Fibroblast of pulmonary artery (primary cell): ENCODE results near the gene CEP170.

Experiments
- DNase-seq: peaks from one replicate; pipeline ENCODE4 v3.0.0-alpha.2; 2010; ENCODE audit warnings: low read depth
- H3K4me3 ChIP-seq: replicated peaks from 2 replicates; pipeline ENCODE4 v1.5.1; 2011; ENCODE audit warnings: low read depth, mild to moderate bottlenecking, control low read depth, low read length, moderate library complexity
- TF ChIP-seq, protein P1 (sequence below): IDR thresholded peaks from 2 replicates; pipeline ENCODE4 v1.5.1; 2011; ENCODE audit warnings: mild to moderate bottlenecking, control low read depth, low read length, inconsistent platforms; ENCODE audit errors: missing control alignments

The CEP170 gene

DNA sequence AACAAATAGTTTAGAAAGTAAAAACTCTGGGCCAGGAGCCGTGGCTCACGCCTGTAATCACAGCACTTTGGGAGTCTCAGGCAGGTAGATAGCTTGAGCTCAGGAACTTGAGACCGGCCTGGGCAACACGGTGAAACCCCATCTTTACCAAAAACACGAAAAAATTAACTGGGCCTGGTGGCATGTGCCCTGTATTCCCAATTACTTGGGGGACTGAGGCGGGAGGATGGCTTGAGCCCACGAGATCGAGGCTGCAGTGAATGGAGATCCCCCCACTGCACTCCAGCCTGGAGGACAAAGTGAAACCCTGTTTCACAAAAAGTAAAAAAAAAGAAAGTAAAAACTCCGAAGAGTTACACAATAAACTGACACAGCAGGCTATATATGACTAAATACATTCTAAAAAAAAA, 10.6 kb downstream of the CEP170 start:
- DNase-seq: no peak
- TF ChIP-seq, protein P1, sequence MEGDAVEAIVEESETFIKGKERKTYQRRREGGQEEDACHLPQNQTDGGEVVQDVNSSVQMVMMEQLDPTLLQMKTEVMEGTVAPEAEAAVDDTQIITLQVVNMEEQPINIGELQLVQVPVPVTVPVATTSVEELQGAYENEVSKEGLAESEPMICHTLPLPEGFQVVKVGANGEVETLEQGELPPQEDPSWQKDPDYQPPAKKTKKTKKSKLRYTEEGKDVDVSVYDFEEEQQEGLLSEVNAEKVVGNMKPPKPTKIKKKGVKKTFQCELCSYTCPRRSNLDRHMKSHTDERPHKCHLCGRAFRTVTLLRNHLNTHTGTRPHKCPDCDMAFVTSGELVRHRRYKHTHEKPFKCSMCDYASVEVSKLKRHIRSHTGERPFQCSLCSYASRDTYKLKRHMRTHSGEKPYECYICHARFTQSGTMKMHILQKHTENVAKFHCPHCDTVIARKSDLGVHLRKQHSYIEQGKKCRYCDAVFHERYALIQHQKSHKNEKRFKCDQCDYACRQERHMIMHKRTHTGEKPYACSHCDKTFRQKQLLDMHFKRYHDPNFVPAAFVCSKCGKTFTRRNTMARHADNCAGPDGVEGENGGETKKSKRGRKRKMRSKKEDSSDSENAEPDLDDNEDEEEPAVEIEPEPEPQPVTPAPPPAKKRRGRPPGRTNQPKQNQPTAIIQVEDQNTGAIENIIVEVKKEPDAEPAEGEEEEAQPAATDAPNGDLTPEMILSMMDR: no peak

DNA sequence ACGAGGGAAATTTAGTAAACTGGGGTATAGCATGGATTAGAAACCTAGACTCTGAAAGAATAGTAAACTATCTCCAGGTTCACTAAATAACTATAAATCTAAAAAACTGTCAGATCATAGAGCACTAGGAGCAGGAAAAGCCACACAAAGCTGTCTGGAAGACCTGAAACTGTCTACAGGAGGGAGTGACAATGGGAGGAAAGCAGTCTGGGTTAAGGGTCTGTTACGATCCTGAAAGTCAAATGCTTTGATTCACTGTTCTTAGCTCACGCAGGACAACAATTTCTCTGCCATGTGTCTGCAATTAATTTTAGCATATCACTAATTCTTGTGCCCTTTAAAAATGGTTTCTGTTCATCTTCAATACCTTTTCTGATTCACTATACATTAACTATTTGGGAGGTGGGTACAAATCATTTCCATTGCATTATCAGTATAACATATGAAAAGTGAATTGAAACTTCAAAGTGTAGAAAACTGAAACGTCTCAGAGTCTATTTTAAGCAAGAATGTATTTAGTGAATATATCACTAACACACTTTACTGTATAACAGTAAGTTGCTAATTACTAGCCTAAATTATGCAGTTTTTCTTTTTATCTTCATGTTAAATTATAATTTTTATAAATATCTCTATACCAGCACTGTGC, 18.4 kb downstream of the CEP170 start:
- no peak overlapping the region for H3K4me3 ChIP-seq
- TF ChIP-seq, protein P1: no peak
- DNase-seq: no peak

More for the DNA sequence above, 10.6 kb downstream of the CEP170 start:
- H3K4me3 ChIP-seq: no peak overlapping the region

DNA sequence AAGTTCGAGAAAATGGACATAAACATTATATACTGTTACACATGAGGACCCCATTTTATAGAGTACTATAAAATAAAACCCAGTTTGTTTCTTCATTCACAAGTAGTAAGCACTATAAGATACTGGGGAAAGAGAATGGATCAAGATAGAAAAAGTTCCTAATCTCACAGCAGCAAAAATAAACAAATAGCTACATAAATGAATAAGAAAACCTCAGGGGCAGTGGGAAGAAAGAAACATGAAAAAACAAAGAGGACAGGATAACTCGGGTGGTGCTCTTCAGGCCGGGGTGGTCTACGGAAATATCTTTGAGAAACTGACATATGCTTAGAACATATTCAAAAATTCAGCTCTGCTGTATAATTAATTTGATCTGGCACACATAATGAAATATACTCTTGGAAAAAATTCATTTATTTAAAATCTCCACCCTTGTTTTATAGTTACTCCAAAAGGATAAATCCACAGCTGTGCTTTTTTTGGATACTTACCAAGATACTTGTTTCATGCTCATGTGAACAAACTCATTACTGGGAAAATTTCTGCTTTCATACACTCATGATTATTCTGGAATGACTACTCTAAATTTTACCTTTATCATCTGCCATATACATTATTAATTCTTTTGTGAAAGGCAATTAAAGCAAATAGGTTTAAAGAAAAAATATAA, 20.0 kb downstream of the CEP170 start:
- TF ChIP-seq, protein P1: no peak
- DNase-seq: peak; percentile 51
- H3K4me3 ChIP-seq: no peak overlapping the region

DNA sequence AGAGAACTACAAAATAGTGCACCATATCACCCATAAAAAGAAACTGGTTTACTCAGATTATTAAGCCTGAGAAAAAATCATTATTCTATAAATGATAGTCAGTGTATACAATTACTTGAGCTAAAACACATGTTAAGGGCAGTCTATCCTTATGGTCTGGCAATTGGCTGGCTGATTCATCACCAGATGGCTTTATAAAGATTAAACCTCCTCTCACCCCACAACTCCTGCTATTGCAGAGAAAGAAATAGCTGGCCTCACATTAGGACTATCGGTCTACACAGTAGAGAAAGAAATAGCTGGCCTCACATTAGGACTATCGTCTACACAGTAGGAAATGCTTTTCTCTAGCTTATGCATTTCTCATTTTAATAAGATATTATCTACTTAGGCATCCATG, 21.2 kb downstream of the CEP170 start:
- TF ChIP-seq, protein P1: no peak
- DNase-seq: peak; percentile 64
- H3K4me3 ChIP-seq: no peak overlapping the region

DNA sequence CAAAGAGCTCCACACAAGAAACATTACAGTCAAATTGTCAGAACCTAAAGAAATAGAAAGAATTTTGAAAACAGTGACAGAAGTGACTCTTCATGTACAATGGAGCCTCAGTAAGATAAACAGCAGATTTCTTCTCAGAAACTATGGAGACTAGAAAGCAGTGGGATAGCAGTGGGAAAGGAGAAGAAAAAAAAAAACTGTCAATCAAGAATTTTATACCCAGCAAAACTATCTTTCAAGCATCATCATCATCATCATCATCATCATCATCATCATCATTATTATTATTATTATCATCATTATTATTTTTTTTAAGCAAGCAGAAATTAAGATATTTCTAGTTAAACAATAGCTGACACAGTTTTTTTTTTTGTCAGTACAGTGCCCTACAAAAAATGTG, 24.2 kb downstream of the CEP170 start:
- no peak overlapping the region for H3K4me3 ChIP-seq
- TF ChIP-seq, protein P1: no peak
- DNase-seq: peak; percentile 35

DNA sequence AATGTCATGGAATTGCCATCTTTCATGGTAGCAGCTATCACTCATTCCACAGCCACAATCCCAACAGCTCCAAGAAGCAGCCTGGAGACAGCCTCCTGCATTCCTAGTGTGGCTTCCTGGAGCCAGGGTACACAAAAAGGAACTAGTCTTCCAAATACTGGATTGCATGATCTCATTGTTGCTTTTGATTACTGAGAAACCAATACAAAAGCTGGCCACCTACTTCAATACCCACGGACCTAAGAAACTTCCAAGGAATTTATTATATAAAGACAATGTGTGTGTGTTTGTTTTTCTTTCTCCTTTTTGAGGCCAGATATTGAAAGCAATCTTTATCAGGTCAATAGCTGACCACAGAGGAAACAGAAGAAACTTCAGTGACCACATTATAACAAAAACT, 25.6 kb downstream of the CEP170 start:
- no peak overlapping the region for H3K4me3 ChIP-seq
- no peak for DNase-seq
- TF ChIP-seq, protein P1: no peak
